T-helper 1 cell treated with Interleukin-12 subunit alpha and Interleukin-12 subunit beta and Interleukin-4 antibody, amounts not matched to agents 30 μg/mL and 1 μg/mL, for 36 hours (primary cell): ENCODE data around the gene ATP2A1.
"Not testable (repeated sequence)": the region's sequence is repeated elsewhere in the genome, so short reads cannot be mapped to it uniquely, and the experiment has no call there.

Source experiments
- H3K27ac Mint-ChIP-seq: one replicate; pipeline ENCODE4 v1.8.0; 2021; ENCODE audit warnings: mild to moderate bottlenecking, mixed read lengths
- H3K27me3 Mint-ChIP-seq: one replicate; pipeline ENCODE4 v1.8.0; 2021; ENCODE audit warnings: low read depth, mixed read lengths
- H3K36me3 Mint-ChIP-seq: one replicate; pipeline ENCODE4 v1.8.0; 2021; ENCODE audit warnings: low read depth, mixed read lengths
- H3K4me1 Mint-ChIP-seq: one replicate; pipeline ENCODE4 v1.8.0; 2021; ENCODE audit warnings: low read depth, mixed read lengths
- H3K4me3 Mint-ChIP-seq: one replicate; pipeline ENCODE4 v1.8.0; 2021; ENCODE audit warnings: mild to moderate bottlenecking, moderate library complexity, mixed read lengths
- H3K9me3 Mint-ChIP-seq: one replicate; pipeline ENCODE4 v1.8.0; 2021; ENCODE audit warnings: mixed read lengths

Gene ATP2A1

DNA sequence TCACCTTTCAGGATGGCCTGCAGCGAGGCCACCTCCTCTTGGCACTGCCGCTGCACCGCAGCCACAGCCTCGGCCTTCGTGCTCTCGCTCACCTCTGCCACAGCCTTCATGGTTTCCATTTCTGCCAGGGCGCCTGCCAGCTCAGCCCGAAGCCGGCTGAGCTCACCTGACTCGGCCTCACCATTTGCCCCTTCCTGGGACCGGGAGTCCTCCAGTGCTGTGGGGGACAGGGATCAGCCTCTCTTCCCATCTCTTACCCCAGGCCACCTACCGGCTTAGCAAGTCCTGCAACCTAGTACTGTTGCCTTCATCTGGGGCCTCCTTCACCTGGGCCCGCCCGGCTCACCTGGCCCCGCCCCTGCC lies 46.1 kb downstream of the ATP2A1 start:
- H3K36me3 Mint-ChIP-seq = peaks cover 8% of the 10 kb centered on the region

DNA sequence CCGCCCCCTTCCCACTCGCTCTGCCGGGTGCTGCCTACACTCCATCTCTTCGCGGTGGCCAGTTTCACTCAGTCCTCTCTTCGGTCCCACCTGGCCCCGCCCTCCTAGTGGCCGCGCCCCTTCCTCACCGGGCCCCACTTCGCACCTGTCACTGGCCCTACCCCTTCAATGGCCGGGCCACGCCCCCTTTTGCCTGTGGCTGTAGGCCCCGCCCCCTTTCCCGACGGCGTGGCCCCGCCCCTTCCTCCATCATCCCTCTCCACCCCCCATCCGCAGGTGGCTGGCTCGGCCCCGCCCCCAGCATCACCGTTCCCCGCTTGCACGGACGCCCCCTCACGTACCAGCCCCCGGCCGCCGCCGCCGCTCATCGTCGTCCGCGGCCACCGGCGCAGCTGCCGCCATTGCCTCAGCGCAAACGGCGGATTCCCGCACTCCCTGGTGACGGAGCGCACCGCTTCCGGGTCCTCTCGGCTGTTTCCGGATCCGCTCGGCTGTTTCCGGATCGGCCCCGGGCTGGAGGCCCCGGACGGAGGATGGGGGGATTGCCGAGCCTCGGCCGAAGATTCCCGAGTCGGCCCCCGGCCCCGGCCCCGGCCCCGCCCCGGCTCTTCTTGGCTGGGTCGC lies 46.6 kb downstream of the ATP2A1 start, which contains the start of gene RABEP2:
TSS of gene RABEP2 (minus strand) at position 477 of the 624 bp plus-strand sequence. CDS start at position 402, 75 bp downstream.
- Mint-ChIP-seq H3K4me1 (peaks cover 16% of the 10 kb centered on the region), H3K4me3 (peak within 1 kb of the TSS; percentile 97), H3K27me3 (no peaks in the 10 kb centered on the region), H3K27ac (peak within 1 kb of the TSS; percentile 100), H3K9me3 (no peaks in the 10 kb centered on the region), H3K36me3 (peaks cover 7% of the 10 kb centered on the region)

More for the DNA sequence above, 46.1 kb downstream of the ATP2A1 start:
- Mint-ChIP-seq H3K27me3 (no peaks in the 10 kb centered on the region), H3K27ac (peak overlapping the region; percentile 100), H3K9me3 (no peaks in the 10 kb centered on the region), H3K4me1 (peaks cover 16% of the 10 kb centered on the region), H3K4me3 (peak overlapping the region; percentile 97)

DNA sequence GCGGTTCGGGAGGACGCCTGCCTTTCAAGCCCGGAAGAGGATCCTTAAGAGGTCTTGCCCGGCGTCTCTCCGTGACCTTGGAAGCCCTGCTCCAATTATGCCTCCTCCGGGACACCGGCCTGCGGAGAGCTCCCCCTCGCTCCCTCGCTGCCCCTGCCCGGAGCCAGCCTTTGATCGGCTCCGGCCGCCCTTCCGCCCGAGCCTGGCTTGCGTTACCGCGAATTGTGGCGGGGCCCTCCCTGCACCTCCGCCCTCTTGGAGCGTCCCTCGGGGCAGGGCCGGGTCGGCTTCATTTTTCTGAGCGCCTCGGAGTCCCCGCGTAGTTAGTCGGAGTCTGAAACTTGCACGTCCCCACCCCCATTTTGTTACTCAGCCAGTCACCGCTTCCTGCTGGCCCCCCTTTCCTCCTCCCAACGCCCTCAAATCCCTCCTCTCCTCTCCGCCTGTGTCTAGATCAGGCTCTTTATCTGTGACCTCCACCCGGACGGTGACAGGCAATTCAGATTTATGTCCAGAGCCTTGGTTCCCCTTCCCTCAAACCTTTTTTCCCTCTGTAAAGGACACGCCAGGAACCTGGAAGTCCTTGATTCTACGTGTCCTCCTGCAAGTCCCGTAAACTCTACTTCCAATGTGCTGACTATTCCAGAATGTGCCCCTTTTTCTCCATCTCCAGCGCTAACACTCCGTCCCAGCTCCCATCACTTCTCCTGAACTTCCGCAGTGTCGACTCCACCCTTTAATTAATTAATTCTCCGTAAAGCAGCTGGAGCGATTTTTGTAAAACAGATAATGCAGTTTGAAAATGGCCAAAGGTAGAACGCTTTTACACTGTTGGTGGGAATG lies 47.3 kb downstream of the ATP2A1 start:
- Mint-ChIP-seq H3K27me3 (no peaks in the 10 kb centered on the region), H3K4me3 (peak overlapping the region; percentile 97), H3K9me3 (no peaks in the 10 kb centered on the region), H3K27ac (peak overlapping the region; percentile 100), H3K36me3 (peaks cover 7% of the 10 kb centered on the region), H3K4me1 (peaks cover 18% of the 10 kb centered on the region)

DNA sequence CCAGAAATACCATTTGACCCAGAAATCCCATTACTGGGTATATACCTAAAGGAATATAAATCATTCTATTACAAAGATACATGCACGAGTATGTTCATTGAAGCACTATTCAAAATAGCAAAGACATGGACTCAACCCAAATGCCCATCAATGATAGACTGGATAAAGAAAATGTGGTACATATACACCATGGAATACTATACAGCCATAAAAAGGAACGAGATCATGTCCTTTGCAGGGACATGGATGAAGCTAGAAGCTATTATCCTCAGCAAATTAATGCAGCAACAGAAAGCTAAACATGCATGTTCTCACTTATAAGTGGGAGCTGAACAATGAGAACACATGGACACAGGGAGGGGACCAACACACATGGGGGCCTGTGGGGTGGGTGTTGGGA lies 48.0 kb downstream of the ATP2A1 start:
- not testable (repeated sequence) for H3K36me3 Mint-ChIP-seq, H3K27me3 Mint-ChIP-seq, H3K9me3 Mint-ChIP-seq
- H3K4me1 Mint-ChIP-seq = peaks cover 19% of the 10 kb centered on the region
- peak overlapping the region; percentile 97 for H3K4me3 Mint-ChIP-seq
- H3K27ac Mint-ChIP-seq = peak overlapping the region; percentile 100

DNA sequence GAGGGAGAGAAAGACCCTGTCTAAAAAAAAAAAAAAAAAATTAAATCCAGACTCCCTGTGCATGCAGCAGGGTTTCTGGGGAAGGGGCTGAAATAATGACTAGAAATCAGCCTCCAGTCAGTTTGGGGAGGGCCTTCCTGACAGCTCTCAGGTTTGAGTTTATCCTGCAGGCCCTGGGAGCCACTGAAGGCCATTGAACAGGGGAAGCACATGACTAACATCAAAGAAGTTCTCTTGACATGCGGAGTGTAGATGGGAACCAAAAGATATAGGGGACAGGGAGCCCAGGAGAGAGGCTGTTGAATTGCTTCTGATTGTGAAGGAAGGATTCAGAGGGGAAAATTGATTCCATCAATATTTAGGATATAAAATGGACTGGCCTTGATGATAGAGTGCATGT lies 49.5 kb downstream of the ATP2A1 start:
- no peak overlapping the region for H3K27ac Mint-ChIP-seq
- no peaks in the 10 kb centered on the region for H3K9me3 Mint-ChIP-seq
- H3K27me3 Mint-ChIP-seq = no peaks in the 10 kb centered on the region
- H3K4me1 Mint-ChIP-seq = peaks cover 19% of the 10 kb centered on the region
- no peak overlapping the region for H3K4me3 Mint-ChIP-seq
- peaks cover 2% of the 10 kb centered on the region for H3K36me3 Mint-ChIP-seq

DNA sequence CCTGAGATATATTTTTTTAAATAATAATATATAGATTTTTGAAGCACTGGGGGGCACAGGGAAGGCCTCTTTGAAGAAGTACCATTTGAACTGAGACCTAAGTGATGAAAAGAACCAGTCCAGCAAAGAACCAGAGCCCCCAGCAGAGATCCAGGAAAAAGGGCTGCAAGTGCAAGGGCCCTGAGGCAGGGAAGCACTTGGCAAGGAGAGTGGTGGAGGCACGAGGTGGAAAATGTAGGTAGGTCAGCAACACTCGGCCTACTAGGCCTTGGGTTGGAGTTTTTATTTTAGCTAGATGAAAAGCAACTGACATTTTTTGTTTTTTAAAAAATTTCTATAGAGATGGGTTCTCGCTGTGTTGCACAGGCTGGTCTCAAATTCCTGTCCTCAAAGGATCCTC lies 51.9 kb downstream of the ATP2A1 start:
- H3K9me3 Mint-ChIP-seq = no peaks in the 10 kb centered on the region
- no peak overlapping the region for H3K4me3 Mint-ChIP-seq
- no peaks in the 10 kb centered on the region for H3K36me3 Mint-ChIP-seq
- peak overlapping the region; percentile 46 for H3K27ac Mint-ChIP-seq
- H3K4me1 Mint-ChIP-seq = peaks cover 18% of the 10 kb centered on the region
- no peaks in the 10 kb centered on the region for H3K27me3 Mint-ChIP-seq

DNA sequence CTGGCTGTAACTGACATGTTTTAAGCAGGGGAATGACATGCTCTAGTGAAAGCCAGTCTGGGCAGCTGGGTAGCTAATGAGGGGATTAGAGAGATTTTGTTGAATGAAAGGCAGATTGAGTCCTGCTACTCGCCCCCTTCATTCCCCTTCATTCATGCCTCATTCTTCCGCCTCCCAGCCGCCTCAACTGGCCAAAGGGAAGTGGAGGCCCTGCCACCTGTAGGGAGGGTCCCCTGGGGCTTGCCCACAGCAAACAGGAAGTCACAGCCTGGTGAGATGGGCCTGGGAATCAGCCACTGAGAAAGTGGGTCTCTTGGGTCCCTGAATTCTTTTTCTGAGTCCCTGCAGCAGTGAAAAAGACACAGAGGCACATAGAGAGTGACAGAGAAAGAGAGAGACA lies 52.4 kb downstream of the ATP2A1 start:
- Mint-ChIP-seq H3K36me3 (no peaks in the 10 kb centered on the region), H3K27ac (peak overlapping the region; percentile 33), H3K27me3 (no peaks in the 10 kb centered on the region), H3K9me3 (no peaks in the 10 kb centered on the region), H3K4me3 (no peak overlapping the region), H3K4me1 (peaks cover 20% of the 10 kb centered on the region)

DNA sequence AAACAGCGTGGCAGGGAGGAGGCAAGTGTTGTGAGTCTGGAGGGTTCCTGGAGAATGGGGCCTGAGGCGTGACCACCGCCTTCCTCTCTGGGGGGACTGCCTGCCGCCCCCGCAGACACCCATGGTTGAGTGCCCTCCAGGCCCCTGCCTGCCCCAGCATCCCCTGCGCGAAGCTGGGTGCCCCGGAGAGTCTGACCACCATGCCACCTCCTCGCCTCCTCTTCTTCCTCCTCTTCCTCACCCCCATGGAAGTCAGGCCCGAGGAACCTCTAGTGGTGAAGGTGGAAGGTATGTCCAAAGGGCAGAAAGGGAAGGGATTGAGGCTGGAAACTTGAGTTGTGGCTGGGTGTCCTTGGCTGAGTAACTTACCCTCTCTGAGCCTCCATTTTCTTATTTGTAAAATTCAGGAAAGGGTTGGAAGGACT lies 53.5 kb downstream of the ATP2A1 start, which contains the start of gene CD19:
TSS of gene CD19 (plus strand) at position 171 of the 425 bp plus-strand sequence. CDS start at position 201, 30 bp downstream.
- Mint-ChIP-seq H3K4me1 (peaks cover 22% of the 10 kb centered on the region), H3K36me3 (no peaks in the 10 kb centered on the region), H3K27me3 (no peaks in the 10 kb centered on the region), H3K4me3 (no peak within 1 kb of the TSS), H3K9me3 (no peaks in the 10 kb centered on the region), H3K27ac (peak within 1 kb of the TSS; percentile 33)

DNA sequence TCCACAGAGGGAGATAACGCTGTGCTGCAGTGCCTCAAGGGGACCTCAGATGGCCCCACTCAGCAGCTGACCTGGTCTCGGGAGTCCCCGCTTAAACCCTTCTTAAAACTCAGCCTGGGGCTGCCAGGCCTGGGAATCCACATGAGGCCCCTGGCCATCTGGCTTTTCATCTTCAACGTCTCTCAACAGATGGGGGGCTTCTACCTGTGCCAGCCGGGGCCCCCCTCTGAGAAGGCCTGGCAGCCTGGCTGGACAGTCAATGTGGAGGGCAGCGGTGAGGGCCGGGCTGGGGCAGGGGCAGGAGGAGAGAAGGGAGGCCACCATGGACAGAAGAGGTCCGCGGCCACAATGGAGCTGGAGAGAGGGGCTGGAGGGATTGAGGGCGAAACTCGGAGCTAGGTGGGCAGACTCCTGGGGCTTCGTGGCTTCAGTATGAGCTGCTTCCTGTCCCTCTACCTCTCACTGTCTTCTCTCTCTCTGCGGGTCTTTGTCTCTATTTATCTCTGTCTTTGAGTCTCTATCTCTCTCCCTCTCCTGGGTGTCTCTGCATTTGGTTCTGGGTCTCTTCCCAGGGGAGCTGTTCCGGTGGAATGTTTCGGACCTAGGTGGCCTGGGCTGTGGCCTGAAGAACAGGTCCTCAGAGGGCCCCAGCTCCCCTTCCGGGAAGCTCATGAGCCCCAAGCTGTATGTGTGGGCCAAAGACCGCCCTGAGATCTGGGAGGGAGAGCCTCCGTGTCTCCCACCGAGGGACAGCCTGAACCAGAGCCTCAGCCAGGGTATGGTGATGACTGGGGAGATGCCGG lies 54.3 kb downstream of the ATP2A1 start:
- Mint-ChIP-seq H3K4me1 (peaks cover 22% of the 10 kb centered on the region), H3K27me3 (no peaks in the 10 kb centered on the region), H3K9me3 (no peaks in the 10 kb centered on the region), H3K27ac (no peak overlapping the region), H3K36me3 (no peaks in the 10 kb centered on the region), H3K4me3 (no peak overlapping the region)

DNA sequence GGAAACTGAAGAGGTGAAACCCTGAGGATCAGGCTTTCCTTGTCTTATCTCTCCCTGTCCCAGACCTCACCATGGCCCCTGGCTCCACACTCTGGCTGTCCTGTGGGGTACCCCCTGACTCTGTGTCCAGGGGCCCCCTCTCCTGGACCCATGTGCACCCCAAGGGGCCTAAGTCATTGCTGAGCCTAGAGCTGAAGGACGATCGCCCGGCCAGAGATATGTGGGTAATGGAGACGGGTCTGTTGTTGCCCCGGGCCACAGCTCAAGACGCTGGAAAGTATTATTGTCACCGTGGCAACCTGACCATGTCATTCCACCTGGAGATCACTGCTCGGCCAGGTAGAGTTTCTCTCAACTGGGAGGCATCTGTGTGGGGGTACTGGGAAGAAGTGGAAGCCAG lies 54.9 kb downstream of the ATP2A1 start:
- Mint-ChIP-seq H3K36me3 (no peaks in the 10 kb centered on the region), H3K4me1 (peaks cover 25% of the 10 kb centered on the region), H3K27ac (no peak overlapping the region), H3K9me3 (no peaks in the 10 kb centered on the region), H3K4me3 (no peak overlapping the region), H3K27me3 (no peaks in the 10 kb centered on the region)

DNA sequence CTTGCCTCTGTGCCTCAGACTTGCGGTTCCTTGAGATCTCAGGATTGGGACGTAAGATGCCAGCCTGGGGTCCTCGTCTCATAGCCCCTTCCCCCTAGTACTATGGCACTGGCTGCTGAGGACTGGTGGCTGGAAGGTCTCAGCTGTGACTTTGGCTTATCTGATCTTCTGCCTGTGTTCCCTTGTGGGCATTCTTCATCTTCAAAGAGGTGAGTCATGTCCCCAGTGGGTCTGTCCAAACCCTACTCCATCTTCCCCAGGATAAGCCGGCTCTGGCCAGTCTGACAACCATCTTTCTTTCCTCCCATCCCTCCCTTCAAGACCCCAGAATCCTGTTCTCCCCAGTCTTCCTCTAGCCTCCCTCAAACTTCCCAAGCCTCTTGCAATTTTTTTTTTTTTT lies 57.1 kb downstream of the ATP2A1 start:
- H3K4me3 Mint-ChIP-seq = no peak overlapping the region
- no peaks in the 10 kb centered on the region for H3K9me3 Mint-ChIP-seq
- peaks cover 25% of the 10 kb centered on the region for H3K4me1 Mint-ChIP-seq
- no peaks in the 10 kb centered on the region for H3K27me3 Mint-ChIP-seq
- H3K36me3 Mint-ChIP-seq = no peaks in the 10 kb centered on the region
- no peak overlapping the region for H3K27ac Mint-ChIP-seq

DNA sequence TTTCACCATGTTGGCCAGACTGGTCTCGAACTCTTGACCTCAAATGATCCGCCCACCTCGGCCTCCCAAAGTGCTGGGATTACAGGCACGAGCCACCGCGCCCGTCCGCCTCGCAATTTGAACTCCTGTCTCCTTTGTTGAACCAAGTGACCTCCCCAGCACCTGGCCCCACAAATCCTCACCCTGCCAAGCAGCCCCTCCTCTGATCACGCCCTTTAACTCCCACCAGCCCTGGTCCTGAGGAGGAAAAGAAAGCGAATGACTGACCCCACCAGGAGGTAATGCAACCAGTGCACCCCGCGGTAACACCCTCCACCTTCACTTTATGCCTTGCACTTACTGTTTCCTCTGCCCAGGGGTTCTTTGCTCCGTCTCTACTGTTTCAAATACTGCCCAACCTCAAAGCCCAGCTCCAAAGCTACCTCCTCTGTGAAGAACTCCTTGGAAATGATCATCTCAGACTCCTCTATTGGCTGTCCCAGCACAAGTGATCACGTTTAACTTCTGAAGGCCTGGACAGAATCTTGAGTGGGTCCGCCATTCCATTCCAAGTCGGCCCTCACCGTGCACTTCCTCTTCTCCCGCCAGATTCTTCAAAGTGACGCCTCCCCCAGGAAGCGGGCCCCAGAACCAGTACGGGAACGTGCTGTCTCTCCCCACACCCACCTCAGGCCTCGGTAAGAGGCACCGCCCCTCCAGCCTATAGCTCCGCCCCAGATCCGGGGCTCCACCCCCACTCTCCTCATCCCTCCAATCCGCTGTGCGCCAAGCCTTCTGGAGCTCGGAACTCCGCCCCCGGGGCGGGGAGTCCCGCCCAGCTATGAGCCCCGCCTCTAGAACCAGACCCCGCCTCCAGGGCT lies 57.9 kb downstream of the ATP2A1 start:
- peaks cover 20% of the 10 kb centered on the region for H3K4me1 Mint-ChIP-seq
- H3K36me3 Mint-ChIP-seq = no peaks in the 10 kb centered on the region
- H3K27ac Mint-ChIP-seq = peak overlapping the region; percentile 60

DNA sequence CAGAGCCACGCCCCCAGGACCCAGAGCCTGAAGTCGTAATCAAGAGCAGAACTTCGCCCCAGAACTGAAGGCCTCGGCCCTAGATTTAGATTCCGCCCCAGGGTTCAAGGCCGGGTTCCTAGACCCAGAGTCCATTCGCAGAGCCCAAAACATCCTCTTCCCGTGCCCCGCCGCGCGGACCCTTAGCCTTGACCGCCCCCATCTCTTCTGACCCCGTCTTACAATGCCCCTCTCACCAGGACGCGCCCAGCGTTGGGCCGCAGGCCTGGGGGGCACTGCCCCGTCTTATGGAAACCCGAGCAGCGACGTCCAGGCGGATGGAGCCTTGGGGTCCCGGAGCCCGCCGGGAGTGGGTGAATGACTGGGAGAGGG lies 58.5 kb downstream of the ATP2A1 start:
- Mint-ChIP-seq H3K27ac (peak overlapping the region; percentile 60), H3K27me3 (no peaks in the 10 kb centered on the region), H3K36me3 (no peaks in the 10 kb centered on the region), H3K4me1 (peaks cover 20% of the 10 kb centered on the region), H3K9me3 (no peaks in the 10 kb centered on the region), H3K4me3 (peak overlapping the region; percentile 75)

More for the DNA sequence above, 57.9 kb downstream of the ATP2A1 start:
- Mint-ChIP-seq H3K9me3 (no peaks in the 10 kb centered on the region), H3K4me3 (peak overlapping the region; percentile 75), H3K27me3 (no peaks in the 10 kb centered on the region)
